Activated CD4-positive, alpha-beta memory T cell treated with anti-CD3 and anti-CD28 coated beads for 36 hours (primary cell): ENCODE data around the gene HES1. TPM values are rescaled to one million over a fixed set of nuclear protein-coding genes. Genes with fewer than 3 reads are reported as not detected.
A peak's percentile ranks its signal among the peaks of the same experiment; 100 is the strongest.

Experiments
- CTCF ChIA-PET: fragments of 350-600 bp; sonication (Branson Sonifier 250); formaldehyde crosslinking; loops from one replicate; lab custom pipeline; 2021; ENCODE audit warnings: antibody characterized with exemption, inconsistent platforms; lab: Charles Lee
- POLR2A ChIA-PET: fragments of 350-600 bp; sonication (Branson Sonifier 250); formaldehyde crosslinking; loops from one replicate; lab custom pipeline; 2021; ENCODE audit warnings: antibody characterized with exemption; lab: Charles Lee
- DNase-seq: peaks from one replicate; pipeline ENCODE4 v3.0.0-alpha.2; 2020
- H3K27ac Mint-ChIP-seq: one replicate; pipeline ENCODE4 v1.8.0; 2021; ENCODE audit warnings: mixed read lengths
- H3K27me3 Mint-ChIP-seq: one replicate; pipeline ENCODE4 v1.8.0; 2021; ENCODE audit warnings: mixed read lengths
- H3K36me3 Mint-ChIP-seq: one replicate; pipeline ENCODE4 v1.8.0; 2021; ENCODE audit warnings: mixed read lengths
- H3K4me1 Mint-ChIP-seq: one replicate; pipeline ENCODE4 v1.8.0; 2021; ENCODE audit warnings: low read depth, mixed read lengths
- H3K4me3 Mint-ChIP-seq: one replicate; pipeline ENCODE4 v1.8.0; 2021; ENCODE audit warnings: mild to moderate bottlenecking, mixed read lengths
- H3K9me3 Mint-ChIP-seq: one replicate; pipeline ENCODE4 v1.8.0; 2021; ENCODE audit warnings: mixed read lengths
- intact Hi-C: fragments of 100-400 bp; cut with micrococcal nuclease; formaldehyde crosslinking; loops from one replicate; pipeline ENCODE4 v1.15.1; 2023
- total RNA-seq, 2 experiments: library from RNA; stranded (reverse); gene quantifications; one replicate each; pipeline ENCODE4 v1.2.3, GENCODE V29; 2021

The HES1 gene
- total RNA-seq, 2 experiments from 2014 or later = 0.56 to 1.00 TPM

GRCh38 chr3:194105292-194105691 is 30.7 kb upstream of the HES1 start:
- Mint-ChIP-seq H3K27ac (no peak overlapping the region), H3K27me3 (peaks cover 12% of the 10 kb centered on the region), H3K9me3 (no peaks in the 10 kb centered on the region), H3K4me3 (no peak overlapping the region), H3K4me1 (peaks cover 9% of the 10 kb centered on the region), H3K36me3 (no peaks in the 10 kb centered on the region)
- no peak for DNase-seq
- intact Hi-C loops = no loop called here
- ChIA-PET CTCF (interaction anchor here (0.9 to 1.0 kb wide), 2 partner anchors 33 to 210 kb away, joined by 3 read pairs; no protein-coding TSS in a partner anchor), POLR2A (no interaction called here)

GRCh38 chr3:194107107-194107506 is 28.8 kb upstream of the HES1 start:
- no peaks in the 10 kb centered on the region for H3K9me3 Mint-ChIP-seq
- POLR2A ChIA-PET = no interaction called here
- intact Hi-C loops = no loop called here
- no peak overlapping the region for H3K4me3 Mint-ChIP-seq
- H3K27ac Mint-ChIP-seq = no peak overlapping the region
- H3K36me3 Mint-ChIP-seq = no peaks in the 10 kb centered on the region
- peaks cover 9% of the 10 kb centered on the region for H3K4me1 Mint-ChIP-seq
- peaks cover 12% of the 10 kb centered on the region for H3K27me3 Mint-ChIP-seq
- DNase-seq = peak; percentile 38
- CTCF ChIA-PET = no interaction called here

GRCh38 chr3:194109192-194109863 is 26.6 kb upstream of the HES1 start:
- POLR2A ChIA-PET = no interaction called here
- intact Hi-C loops = no loop called here
- H3K27me3 Mint-ChIP-seq = peaks cover 10% of the 10 kb centered on the region

GRCh38 chr3:194110483-194110882 is 25.5 kb upstream of the HES1 start:
- Mint-ChIP-seq H3K27ac (no peak overlapping the region), H3K27me3 (peaks cover 10% of the 10 kb centered on the region), H3K4me1 (peaks cover 2% of the 10 kb centered on the region), H3K36me3 (no peaks in the 10 kb centered on the region), H3K4me3 (no peak overlapping the region), H3K9me3 (no peaks in the 10 kb centered on the region)
- CTCF ChIA-PET = no interaction called here
- intact Hi-C loops = no loop called here
- POLR2A ChIA-PET = no interaction called here
- DNase-seq = no peak

More at GRCh38 chr3:194109192-194109863, 26.6 kb upstream of the HES1 start:
- Mint-ChIP-seq H3K9me3 (no peaks in the 10 kb centered on the region), H3K36me3 (no peaks in the 10 kb centered on the region), H3K4me1 (peaks cover 2% of the 10 kb centered on the region), H3K4me3 (no peak overlapping the region), H3K27ac (no peak overlapping the region)
- CTCF ChIA-PET = no interaction called here
- DNase-seq = no peak

GRCh38 chr3:194111336-194111735 is 24.6 kb upstream of the HES1 start:
- Mint-ChIP-seq H3K4me1 (peaks cover 2% of the 10 kb centered on the region), H3K9me3 (no peaks in the 10 kb centered on the region), H3K27ac (no peak overlapping the region), H3K27me3 (peaks cover 10% of the 10 kb centered on the region), H3K36me3 (no peaks in the 10 kb centered on the region), H3K4me3 (no peak overlapping the region)
- ChIA-PET POLR2A (no interaction called here), CTCF (no interaction called here)
- intact Hi-C loops = no loop called here
- no peak for DNase-seq

- peaks cover 14% of the 10 kb centered on the region for H3K27me3 Mint-ChIP-seq
- H3K9me3 Mint-ChIP-seq = no peaks in the 10 kb centered on the region
- no peaks in the 10 kb centered on the region for H3K4me1 Mint-ChIP-seq
- CTCF ChIA-PET = no interaction called here
- H3K36me3 Mint-ChIP-seq = no peaks in the 10 kb centered on the region
- DNase-seq = no peak
- no peak overlapping the region for H3K4me3 Mint-ChIP-seq
- intact Hi-C loops = no loop called here
- POLR2A ChIA-PET = no interaction called here
- H3K27ac Mint-ChIP-seq = no peak overlapping the region
These were observed 23.5 kb upstream of the HES1 start for GRCh38 chr3:194112120-194113106.

- Mint-ChIP-seq H3K36me3 (no peaks in the 10 kb centered on the region), H3K4me3 (no peak overlapping the region), H3K27me3 (peaks cover 14% of the 10 kb centered on the region), H3K27ac (no peak overlapping the region), H3K4me1 (no peaks in the 10 kb centered on the region), H3K9me3 (no peaks in the 10 kb centered on the region)
- ChIA-PET CTCF (no interaction called here), POLR2A (no interaction called here)
- DNase-seq = no peak
- intact Hi-C loops = no loop called here
These were observed 21.8 kb upstream of the HES1 start for GRCh38 chr3:194114123-194114522.

GRCh38 chr3:194117104-194117845 is 18.7 kb upstream of the HES1 start:
- ChIA-PET CTCF (no interaction called here), POLR2A (no interaction called here)
- Mint-ChIP-seq H3K27ac (no peak overlapping the region), H3K36me3 (no peaks in the 10 kb centered on the region), H3K9me3 (no peaks in the 10 kb centered on the region), H3K27me3 (peaks cover 26% of the 10 kb centered on the region), H3K4me3 (no peak overlapping the region), H3K4me1 (no peaks in the 10 kb centered on the region)
- intact Hi-C loops = no loop called here
- DNase-seq = no peak

GRCh38 chr3:194118920-194119319 is 17.0 kb upstream of the HES1 start:
- H3K4me3 Mint-ChIP-seq = no peak overlapping the region
- no peaks in the 10 kb centered on the region for H3K4me1 Mint-ChIP-seq
- ChIA-PET POLR2A (no interaction called here), CTCF (no interaction called here)
- DNase-seq = no peak
- peaks cover 35% of the 10 kb centered on the region for H3K27me3 Mint-ChIP-seq
- H3K27ac Mint-ChIP-seq = no peak overlapping the region
- intact Hi-C loops = no loop called here
- no peaks in the 10 kb centered on the region for H3K9me3 Mint-ChIP-seq
- H3K36me3 Mint-ChIP-seq = no peaks in the 10 kb centered on the region

GRCh38 chr3:194119831-194120590 is 15.9 kb upstream of the HES1 start:
- H3K4me3 Mint-ChIP-seq = no peak overlapping the region
- H3K9me3 Mint-ChIP-seq = no peaks in the 10 kb centered on the region
- no peaks in the 10 kb centered on the region for H3K36me3 Mint-ChIP-seq
- DNase-seq = no peak
- no peak overlapping the region for H3K27ac Mint-ChIP-seq
- H3K27me3 Mint-ChIP-seq = peaks cover 36% of the 10 kb centered on the region
- CTCF ChIA-PET = no interaction called here
- intact Hi-C loops = no loop called here
- no peaks in the 10 kb centered on the region for H3K4me1 Mint-ChIP-seq
- POLR2A ChIA-PET = no interaction called here

- H3K27me3 Mint-ChIP-seq = peaks cover 37% of the 10 kb centered on the region
- CTCF ChIA-PET = no interaction called here
- no peak overlapping the region for H3K27ac Mint-ChIP-seq
- no peak overlapping the region for H3K4me3 Mint-ChIP-seq
- intact Hi-C loops = no loop called here
- no peak for DNase-seq
- H3K4me1 Mint-ChIP-seq = no peaks in the 10 kb centered on the region
- H3K9me3 Mint-ChIP-seq = no peaks in the 10 kb centered on the region
- H3K36me3 Mint-ChIP-seq = no peaks in the 10 kb centered on the region
- POLR2A ChIA-PET = no interaction called here
These were observed 14.9 kb upstream of the HES1 start for GRCh38 chr3:194120789-194121770.
